ENCODE results near the gene ALDH16A1.

DNA sequence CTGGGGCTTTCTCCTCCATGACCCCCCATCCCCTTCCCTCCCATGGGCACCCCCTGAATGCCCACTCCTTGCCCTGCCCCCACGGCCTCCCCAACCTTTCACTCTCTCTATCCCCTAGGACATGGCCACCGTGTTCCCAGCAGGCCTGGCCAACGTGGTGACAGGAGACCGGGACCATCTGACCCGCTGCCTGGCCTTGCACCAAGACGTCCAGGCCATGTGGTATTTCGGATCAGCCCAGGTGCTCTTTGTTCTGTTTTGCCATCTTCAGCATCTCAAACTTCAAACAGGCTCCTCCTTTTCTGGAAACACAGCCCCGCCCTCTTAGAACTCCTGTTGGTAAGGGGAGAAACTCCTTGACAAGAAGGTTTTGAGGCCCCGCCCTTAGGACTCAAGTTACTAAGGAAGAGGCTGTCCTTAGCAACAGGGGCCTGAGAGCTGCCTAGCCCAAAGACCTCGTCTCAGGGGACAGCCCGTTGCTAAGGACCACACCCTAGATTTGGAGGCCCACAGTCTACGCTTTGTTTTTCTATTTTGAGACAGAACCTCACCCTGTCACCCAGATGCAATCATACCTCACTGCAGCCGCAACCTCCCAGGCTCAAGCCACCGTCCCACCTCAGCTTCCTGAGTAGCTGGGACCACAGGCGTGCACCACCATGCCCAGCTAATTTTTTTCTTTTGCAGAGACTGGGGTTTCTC lies 15.9 kb downstream of the ALDH16A1 start:
- TF ChIP-seq, protein P1, sequence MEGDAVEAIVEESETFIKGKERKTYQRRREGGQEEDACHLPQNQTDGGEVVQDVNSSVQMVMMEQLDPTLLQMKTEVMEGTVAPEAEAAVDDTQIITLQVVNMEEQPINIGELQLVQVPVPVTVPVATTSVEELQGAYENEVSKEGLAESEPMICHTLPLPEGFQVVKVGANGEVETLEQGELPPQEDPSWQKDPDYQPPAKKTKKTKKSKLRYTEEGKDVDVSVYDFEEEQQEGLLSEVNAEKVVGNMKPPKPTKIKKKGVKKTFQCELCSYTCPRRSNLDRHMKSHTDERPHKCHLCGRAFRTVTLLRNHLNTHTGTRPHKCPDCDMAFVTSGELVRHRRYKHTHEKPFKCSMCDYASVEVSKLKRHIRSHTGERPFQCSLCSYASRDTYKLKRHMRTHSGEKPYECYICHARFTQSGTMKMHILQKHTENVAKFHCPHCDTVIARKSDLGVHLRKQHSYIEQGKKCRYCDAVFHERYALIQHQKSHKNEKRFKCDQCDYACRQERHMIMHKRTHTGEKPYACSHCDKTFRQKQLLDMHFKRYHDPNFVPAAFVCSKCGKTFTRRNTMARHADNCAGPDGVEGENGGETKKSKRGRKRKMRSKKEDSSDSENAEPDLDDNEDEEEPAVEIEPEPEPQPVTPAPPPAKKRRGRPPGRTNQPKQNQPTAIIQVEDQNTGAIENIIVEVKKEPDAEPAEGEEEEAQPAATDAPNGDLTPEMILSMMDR (IDR thresholded peaks at IDR 0.05; ENCODE audit: poor library complexity): no peak
- TF ChIP-seq EZH2phosphoT487 (IDR thresholded peaks at IDR 0.05; ENCODE audit: low read depth, severe bottlenecking, unreplicated experiment): no peak
